ENCODE data around the gene ANKFN1. TPM values are rescaled to one million over a fixed set of nuclear protein-coding genes. Genes with fewer than 3 reads are reported as not detected.

ANKFN1 gene
- polyA plus RNA-seq, 1 donor = 0.24 TPM

- no peak overlapping the region for H3K27ac ChIP-seq (ENCODE audit: low read length)
- no peaks in the 10 kb centered on the region for H3K27me3 ChIP-seq (ENCODE audit: control insufficient read depth, insufficient read depth, low read length)
- no CpG with 5 or more reads among the region's 8 CpGs for WGBS (ENCODE audit: insufficient coverage, low lambda C conversion rate)
- no peaks in the 10 kb centered on the region for H3K9me3 ChIP-seq (ENCODE audit: control insufficient read depth, low read depth, low read length)
- H3K36me3 ChIP-seq (ENCODE audit: control insufficient read depth, insufficient read depth, low read length) = no peaks in the 10 kb centered on the region
- no peaks in the 10 kb centered on the region for H3K4me1 ChIP-seq (ENCODE audit: control insufficient read depth, insufficient read depth, low read length)
- no peak for DNase-seq
- no peak overlapping the region for H3K4me3 ChIP-seq (ENCODE audit: low read length)
Observed at GRCh38 chr17:56557682-56558081, 404.4 kb downstream of the ANKFN1 start.

GRCh38 chr17:56558088-56558487 is 404.8 kb downstream of the ANKFN1 start:
- WGBS (ENCODE audit: insufficient coverage, low lambda C conversion rate) = 100% methylated on average over 1 of the region's 7 CpGs
- Histone ChIP-seq H3K36me3 (ENCODE audit: control insufficient read depth, insufficient read depth, low read length) (no peaks in the 10 kb centered on the region), H3K9me3 (ENCODE audit: control insufficient read depth, low read depth, low read length) (no peaks in the 10 kb centered on the region), H3K4me3 (ENCODE audit: low read length) (no peak overlapping the region), H3K27ac (ENCODE audit: low read length) (no peak overlapping the region), H3K4me1 (ENCODE audit: control insufficient read depth, insufficient read depth, low read length) (no peaks in the 10 kb centered on the region), H3K27me3 (ENCODE audit: control insufficient read depth, insufficient read depth, low read length) (no peaks in the 10 kb centered on the region)
- DNase-seq = no peak

Measured in large intestine (tissue), 3 donors.